IMR-90 (cell line): ENCODE measurements around the gene STOML1.
A peak's percentile ranks its signal among the peaks of the same experiment; 100 is the strongest.

ENCODE experiments used
- CTCF ChIP-seq: conservative IDR thresholded peaks from 2 replicates; pipeline ENCODE4 v1.5.1; 2012; ENCODE audit warnings: mild to moderate bottlenecking, low read depth, low read length, improper control_type of control experiment
- NFE2L2 ChIP-seq: fragments of 150-350 bp; IDR thresholded peaks from 2 replicates; pipeline ENCODE4 v1.6.1; 2016; ENCODE audit warnings: low read depth, mild to moderate bottlenecking, low read length
- RCOR1 ChIP-seq: IDR thresholded peaks from 2 replicates; pipeline ENCODE4 v1.6.1; 2012; ENCODE audit warnings: mild to moderate bottlenecking, low read length, improper control_type of control experiment; ENCODE audit not compliant: insufficient replicate concordance
- RFX5 ChIP-seq: IDR thresholded peaks from 2 replicates; pipeline ENCODE4 v1.8.0; 2012; ENCODE audit warnings: low read depth, mild to moderate bottlenecking, low read length, moderate library complexity

- TF ChIP-seq NFE2L2, result no peak
- no peak for TF ChIP-seq CTCF
- peak; percentile 26 for TF ChIP-seq RCOR1
- no peak for TF ChIP-seq RFX5
These were observed 6.8 kb downstream of the STOML1 start for GRCh38 chr15:73985101-73985873.
